ENCODE results near the gene TMEM238. TPM values are rescaled to one million over a fixed set of nuclear protein-coding genes. Genes with fewer than 3 reads are reported as not detected.

TMEM238 gene
- total and polyA plus RNA-seq, 10 of the 15 experiments (the other 5 are each of a cell fraction or from before 2014, with no cell fraction given) = 0.05 to 16.9 (median 0.58) TPM; not detected in 1

DNA sequence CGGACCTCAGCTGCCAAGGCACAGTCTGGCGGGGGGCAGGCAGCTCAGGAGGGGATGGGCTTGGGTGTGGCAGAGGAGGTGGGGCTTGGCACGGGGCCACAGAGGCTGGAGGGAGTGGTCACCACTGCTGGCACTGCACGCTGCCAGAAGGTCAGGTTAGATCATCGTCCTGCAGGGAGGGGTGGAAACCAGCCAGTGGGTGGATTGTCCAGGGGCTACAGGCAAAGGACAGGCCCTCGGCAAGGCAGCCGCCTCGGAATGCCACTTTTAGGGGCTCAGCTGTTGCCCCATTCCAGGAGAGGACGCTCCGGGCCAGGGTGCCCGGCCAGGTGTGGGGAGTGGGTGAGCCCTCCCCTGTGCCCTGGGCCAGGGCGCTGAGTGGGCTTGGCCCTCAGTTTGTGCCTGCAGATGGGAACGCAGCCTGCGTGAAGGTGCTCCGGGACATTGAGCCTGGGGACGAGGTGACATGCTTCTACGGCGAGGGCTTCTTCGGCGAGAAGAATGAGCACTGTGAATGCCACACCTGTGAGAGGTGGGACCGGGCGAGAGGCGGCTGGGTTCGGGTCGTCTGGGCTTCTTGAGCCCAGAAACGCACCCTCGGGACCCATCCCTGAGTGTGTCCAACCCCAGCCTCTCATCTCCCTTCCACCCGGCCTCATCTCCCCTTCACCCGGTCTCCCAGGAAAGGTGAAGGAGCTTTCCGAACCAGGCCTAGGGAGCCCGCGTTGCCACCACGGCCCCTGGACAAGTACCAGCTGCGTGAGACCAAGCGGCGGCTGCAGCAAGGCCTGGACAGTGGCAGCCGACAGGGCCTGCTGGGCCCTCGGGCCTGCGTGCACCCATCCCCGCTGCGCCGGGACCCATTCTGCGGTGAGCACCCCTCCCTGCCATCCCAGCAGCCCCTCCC, 38.0 kb downstream of the TMEM238 start:
- CTCF ChIA-PET = no interaction called here
- Histone ChIP-seq H3K4me3 (no peak overlapping the region), H3K27me3 (replicated peaks in 1 of 2; ENCODE audit: control insufficient read depth in 2 of 2, insufficient read depth in 2 of 2, low read length in 1 of 2) (no peaks in the 10 kb centered on the region), H3K9me3 (replicated peaks; ENCODE audit: control insufficient read depth, insufficient read depth, low read length) (no peaks in the 10 kb centered on the region), H4K20me1 (ENCODE audit: control insufficient read depth, insufficient read depth) (no peaks in the 10 kb centered on the region), H3K36me3 (ENCODE audit: control insufficient read depth in 2 of 2, insufficient read depth in 2 of 2, low read length in 1 of 2) (no peaks in the 10 kb centered on the region; a peak in 1 of 4 replicates), H3K79me2 (ENCODE audit: control insufficient read depth, insufficient read depth, low read length) (peaks cover 2% of the 10 kb centered on the region; the same call in 1 of the 2 replicates), H3K9ac (ENCODE audit: control insufficient read depth, insufficient read depth, low read length) (no peak overlapping the region), H3K4me2 (ENCODE audit: control insufficient read depth, insufficient read depth) (no peak overlapping the region), H3K27ac (ENCODE audit: control insufficient read depth, insufficient read depth) (no peak overlapping the region), H2AFZ (ENCODE audit: control insufficient read depth, low read depth, low read length) (no peak overlapping the region), H3K4me1 (ENCODE audit: control insufficient read depth, insufficient read depth, low read length) (peaks cover 4% of the 10 kb centered on the region; the same call in 1 of the 2 replicates)
- RAD21 ChIA-PET (ENCODE audit: unreplicated experiment) = no interaction called here
- ATAC-seq = no peak
- DNase-seq (ENCODE audit: low read depth, low spot score) = no peak
- intact Hi-C loops (cut with micrococcal nuclease; ENCODE audit: unreplicated experiment) = no loop called here
- in situ Hi-C loops (cut with MboI) = no loop called here
- TF ChIP-seq ZNF622 (IDR thresholded peaks at IDR 0.05) = no peak
- TF ChIP-seq ZNF207 (IDR thresholded peaks at IDR 0.05; ENCODE audit: borderline replicate concordance) = no peak
- TF ChIP-seq CREB1 (IDR thresholded peaks at IDR 0.05; ENCODE audit: low read depth) = no peak
- no peak for TF ChIP-seq IRF4 (IDR thresholded peaks at IDR 0.05; ENCODE audit: low read depth, low read length)
- TF ChIP-seq NR2C1 (IDR thresholded peaks at IDR 0.05) = no peak
- no peak for TF ChIP-seq RELA (IDR thresholded peaks at IDR 0.05; ENCODE audit: borderline replicate concordance, partially characterized antibody)
- no peak for TF ChIP-seq IKZF2 (IDR thresholded peaks at IDR 0.05)
- TF ChIP-seq FOS (IDR thresholded peaks at IDR 0.05; ENCODE audit: borderline replicate concordance, extremely low read depth, insufficient read length) = no peak
- no peak for TF ChIP-seq RFX5 (IDR thresholded peaks at IDR 0.05; ENCODE audit: low read depth, low read length)
- TF ChIP-seq POLR2A (IDR thresholded peaks at IDR 0.05; ENCODE audit: low read depth, low read length) = no peak
- TF ChIP-seq RAD21 (IDR thresholded peaks at IDR 0.05; ENCODE audit: insufficient read depth, low read depth, low read length) = no peak
- no peak for TF ChIP-seq YY1 (IDR thresholded peaks at IDR 0.05; ENCODE audit: low read depth, low read length)
- no peak for TF ChIP-seq E4F1 (IDR thresholded peaks at IDR 0.05; ENCODE audit: borderline replicate concordance, partially characterized antibody)
- TF ChIP-seq SREBF2 (IDR thresholded peaks at IDR 0.05; ENCODE audit: low read length) = no peak
- TF ChIP-seq BMI1 (IDR thresholded peaks at IDR 0.05; ENCODE audit: borderline replicate concordance) = no peak
- TF ChIP-seq FOXK2 (IDR thresholded peaks at IDR 0.05) = no peak
- TF ChIP-seq NFYB (IDR thresholded peaks at IDR 0.05; ENCODE audit: insufficient read depth, low read depth, low read length) = no peak
- no peak for TF ChIP-seq CHD1 (IDR thresholded peaks at IDR 0.05; ENCODE audit: low read depth, low read length)
- TF ChIP-seq KAT2A (conservative IDR thresholded peaks at IDR 0.05; ENCODE audit: control insufficient read depth, low read depth, low read length) = no peak
- POLR2A ChIA-PET = interaction anchor here (0.7 kb wide), 1 partner anchor 720 kb away, joined by 3 read pairs; no protein-coding TSS in a partner anchor
- 92% methylated on average over 43 of the region's 43 CpGs for WGBS (ENCODE audit: insufficient coverage, insufficient replicate concordance, low lambda C conversion rate, missing lambda C conversion rate)
- no TSS peak for BruUV-seq (replicated peaks)
- FAIRE-seq = no peak
- SMC1A ChIA-PET (ENCODE audit: uncharacterized antibody, unreplicated experiment) = no interaction called here
